ENCODE data around the gene CD82.

The CD82 gene

GRCh38 chr11:44591557-44591956, 26.1 kb downstream of the CD82 start:
- Mint-ChIP-seq H3K4me3 (no peak overlapping the region), H3K9me3 (no peaks in the 10 kb centered on the region), H3K4me1 (ENCODE audit: low read depth) (peaks cover 50% of the 10 kb centered on the region), H3K27ac (peak overlapping the region; percentile 77), H3K27me3 (ENCODE audit: low read depth) (no peaks in the 10 kb centered on the region), H3K36me3 (ENCODE audit: low read depth) (peaks cover 63% of the 10 kb centered on the region)

- Mint-ChIP-seq H3K4me3 (no peak overlapping the region), H3K27ac (peak overlapping the region; percentile 63), H3K4me1 (ENCODE audit: low read depth) (peaks cover 57% of the 10 kb centered on the region), H3K36me3 (ENCODE audit: low read depth) (peaks cover 59% of the 10 kb centered on the region), H3K9me3 (no peaks in the 10 kb centered on the region), H3K27me3 (ENCODE audit: low read depth) (no peaks in the 10 kb centered on the region)
Measured at GRCh38 chr11:44592125-44592940, 26.9 kb downstream of the CD82 start.

GRCh38 chr11:44593251-44593650, 27.8 kb downstream of the CD82 start:
- H3K4me1 Mint-ChIP-seq (ENCODE audit: low read depth) = peaks cover 64% of the 10 kb centered on the region
- no peaks in the 10 kb centered on the region for H3K9me3 Mint-ChIP-seq
- peaks cover 59% of the 10 kb centered on the region for H3K36me3 Mint-ChIP-seq (ENCODE audit: low read depth)
- peak overlapping the region; percentile 59 for H3K27ac Mint-ChIP-seq
- no peak overlapping the region for H3K4me3 Mint-ChIP-seq
- H3K27me3 Mint-ChIP-seq (ENCODE audit: low read depth) = no peaks in the 10 kb centered on the region

GRCh38 chr11:44595006-44595405, 29.5 kb downstream of the CD82 start:
- Mint-ChIP-seq H3K4me1 (ENCODE audit: low read depth) (peaks cover 69% of the 10 kb centered on the region), H3K9me3 (no peaks in the 10 kb centered on the region), H3K27ac (peak overlapping the region; percentile 97), H3K36me3 (ENCODE audit: low read depth) (peaks cover 54% of the 10 kb centered on the region), H3K4me3 (peak overlapping the region; percentile 49), H3K27me3 (ENCODE audit: low read depth) (no peaks in the 10 kb centered on the region)

- Mint-ChIP-seq H3K27me3 (ENCODE audit: low read depth) (no peaks in the 10 kb centered on the region), H3K9me3 (no peaks in the 10 kb centered on the region), H3K27ac (peak overlapping the region; percentile 97), H3K4me1 (ENCODE audit: low read depth) (peaks cover 66% of the 10 kb centered on the region), H3K4me3 (peak overlapping the region; percentile 78), H3K36me3 (ENCODE audit: low read depth) (peaks cover 56% of the 10 kb centered on the region)
Measured at GRCh38 chr11:44595964-44596381, 30.5 kb downstream of the CD82 start.

GRCh38 chr11:44596525-44597276, 31.2 kb downstream of the CD82 start:
- H3K4me1 Mint-ChIP-seq (ENCODE audit: low read depth) = peaks cover 61% of the 10 kb centered on the region
- H3K4me3 Mint-ChIP-seq = peak overlapping the region; percentile 78
- H3K27me3 Mint-ChIP-seq (ENCODE audit: low read depth) = no peaks in the 10 kb centered on the region
- H3K9me3 Mint-ChIP-seq = no peaks in the 10 kb centered on the region
- peaks cover 51% of the 10 kb centered on the region for H3K36me3 Mint-ChIP-seq (ENCODE audit: low read depth)
- peak overlapping the region; percentile 97 for H3K27ac Mint-ChIP-seq

- H3K36me3 Mint-ChIP-seq (ENCODE audit: low read depth) = peaks cover 47% of the 10 kb centered on the region
- peaks cover 57% of the 10 kb centered on the region for H3K4me1 Mint-ChIP-seq (ENCODE audit: low read depth)
- no peaks in the 10 kb centered on the region for H3K9me3 Mint-ChIP-seq
- no peaks in the 10 kb centered on the region for H3K27me3 Mint-ChIP-seq (ENCODE audit: low read depth)
- peak overlapping the region; percentile 78 for H3K4me3 Mint-ChIP-seq
- peak overlapping the region; percentile 97 for H3K27ac Mint-ChIP-seq
Measured at GRCh38 chr11:44597358-44598012, 32.0 kb downstream of the CD82 start.

- Mint-ChIP-seq H3K27ac (peak overlapping the region; percentile 45), H3K4me3 (no peak overlapping the region), H3K4me1 (ENCODE audit: low read depth) (peaks cover 48% of the 10 kb centered on the region), H3K27me3 (ENCODE audit: low read depth) (no peaks in the 10 kb centered on the region), H3K9me3 (no peaks in the 10 kb centered on the region), H3K36me3 (ENCODE audit: low read depth) (peaks cover 40% of the 10 kb centered on the region)
Measured at GRCh38 chr11:44598831-44599230, 33.4 kb downstream of the CD82 start.

- peaks cover 36% of the 10 kb centered on the region for H3K36me3 Mint-ChIP-seq (ENCODE audit: low read depth)
- no peak overlapping the region for H3K4me3 Mint-ChIP-seq
- peak overlapping the region; percentile 55 for H3K27ac Mint-ChIP-seq
- H3K27me3 Mint-ChIP-seq (ENCODE audit: low read depth) = no peaks in the 10 kb centered on the region
- no peaks in the 10 kb centered on the region for H3K9me3 Mint-ChIP-seq
- H3K4me1 Mint-ChIP-seq (ENCODE audit: low read depth) = peaks cover 43% of the 10 kb centered on the region
Measured at GRCh38 chr11:44600261-44600660, 34.8 kb downstream of the CD82 start.

GRCh38 chr11:44600839-44601383, 35.4 kb downstream of the CD82 start:
- Mint-ChIP-seq H3K36me3 (ENCODE audit: low read depth) (peaks cover 38% of the 10 kb centered on the region), H3K4me1 (ENCODE audit: low read depth) (peaks cover 41% of the 10 kb centered on the region), H3K9me3 (no peaks in the 10 kb centered on the region), H3K27ac (no peak overlapping the region), H3K27me3 (ENCODE audit: low read depth) (no peaks in the 10 kb centered on the region), H3K4me3 (no peak overlapping the region)

- Mint-ChIP-seq H3K4me3 (no peak overlapping the region), H3K36me3 (ENCODE audit: low read depth) (peaks cover 46% of the 10 kb centered on the region), H3K27me3 (ENCODE audit: low read depth) (no peaks in the 10 kb centered on the region), H3K4me1 (ENCODE audit: low read depth) (peaks cover 38% of the 10 kb centered on the region), H3K9me3 (no peaks in the 10 kb centered on the region), H3K27ac (peak overlapping the region; percentile 31)
Measured at GRCh38 chr11:44601471-44602370, 36.3 kb downstream of the CD82 start.

GRCh38 chr11:44602891-44603310, 37.4 kb downstream of the CD82 start:
- H3K36me3 Mint-ChIP-seq (ENCODE audit: low read depth) = peaks cover 49% of the 10 kb centered on the region
- H3K4me1 Mint-ChIP-seq (ENCODE audit: low read depth) = peaks cover 39% of the 10 kb centered on the region
- no peak overlapping the region for H3K27ac Mint-ChIP-seq
- no peaks in the 10 kb centered on the region for H3K9me3 Mint-ChIP-seq
- no peaks in the 10 kb centered on the region for H3K27me3 Mint-ChIP-seq (ENCODE audit: low read depth)
- no peak overlapping the region for H3K4me3 Mint-ChIP-seq

GRCh38 chr11:44604171-44604581, 38.7 kb downstream of the CD82 start:
- Mint-ChIP-seq H3K27me3 (ENCODE audit: low read depth) (no peaks in the 10 kb centered on the region), H3K9me3 (no peaks in the 10 kb centered on the region), H3K4me1 (ENCODE audit: low read depth) (peaks cover 42% of the 10 kb centered on the region), H3K4me3 (no peak overlapping the region), H3K27ac (peak overlapping the region; percentile 8), H3K36me3 (ENCODE audit: low read depth) (peaks cover 55% of the 10 kb centered on the region)
